ENCODE results near the gene RAF1.

DNA sequence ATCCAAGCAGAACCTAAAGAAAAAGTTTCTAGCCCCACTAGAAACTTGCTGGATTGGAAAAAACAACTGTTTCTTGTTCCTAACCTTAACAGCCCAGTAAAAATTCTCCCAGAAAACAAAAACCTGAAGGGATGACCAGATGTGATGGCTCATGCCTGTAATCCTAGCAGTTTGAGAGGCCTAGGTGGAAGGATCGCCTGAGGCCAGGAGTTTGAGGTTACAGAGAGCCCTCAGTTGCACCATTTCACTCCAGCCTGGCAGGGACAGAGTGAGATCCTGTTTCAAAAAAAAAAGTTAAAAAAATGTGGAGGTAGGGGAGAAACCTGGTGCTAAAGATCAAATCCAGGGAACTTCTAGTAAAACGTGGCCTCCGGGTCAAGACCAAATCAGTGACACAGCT, 38.6 kb upstream of the RAF1 start:
- TF ChIP-seq SP1 (IDR thresholded peaks at IDR 0.05) = no peak
- no peak for TF ChIP-seq NFRKB (IDR thresholded peaks at IDR 0.05)
- TF ChIP-seq TARDBP (IDR thresholded peaks at IDR 0.05) = no peak
- TF ChIP-seq BHLHE40 (IDR thresholded peaks at IDR 0.05; ENCODE audit: borderline replicate concordance) = no peak

Measured in HEK293T (cell line).